COLO668 (cell line): ENCODE data around the gene NR1D2.
"Not testable (repeated sequence)": the region's sequence is repeated elsewhere in the genome, so short reads cannot be mapped to it uniquely, and the experiment has no call there.

Experiments
- DNase-seq: peaks from one replicate; lab custom pipeline; 2025; ENCODE audit not compliant: unreplicated experiment; lab: John Stamatoyannopoulos, UW

The NR1D2 gene

DNA sequence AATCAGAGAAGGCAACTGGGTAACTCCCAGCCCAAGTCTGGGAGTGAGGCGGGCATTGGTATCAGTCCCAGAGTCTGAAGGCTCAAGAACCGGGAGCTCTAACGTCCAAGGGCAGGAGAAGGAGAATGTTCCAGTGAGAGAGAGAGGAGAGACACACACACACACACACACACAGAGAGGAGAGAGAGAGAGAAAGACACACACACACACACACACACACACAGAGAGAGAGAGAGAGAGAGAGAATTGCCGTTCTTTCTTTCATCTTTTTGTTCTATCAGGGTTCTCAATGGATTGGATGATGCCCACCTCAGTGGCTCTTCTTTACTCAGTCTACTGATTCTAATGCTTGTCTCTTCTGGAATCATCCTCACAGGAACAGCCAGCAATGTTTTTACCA is 57.0 kb downstream of the NR1D2 start:
- no peak for DNase-seq

DNA sequence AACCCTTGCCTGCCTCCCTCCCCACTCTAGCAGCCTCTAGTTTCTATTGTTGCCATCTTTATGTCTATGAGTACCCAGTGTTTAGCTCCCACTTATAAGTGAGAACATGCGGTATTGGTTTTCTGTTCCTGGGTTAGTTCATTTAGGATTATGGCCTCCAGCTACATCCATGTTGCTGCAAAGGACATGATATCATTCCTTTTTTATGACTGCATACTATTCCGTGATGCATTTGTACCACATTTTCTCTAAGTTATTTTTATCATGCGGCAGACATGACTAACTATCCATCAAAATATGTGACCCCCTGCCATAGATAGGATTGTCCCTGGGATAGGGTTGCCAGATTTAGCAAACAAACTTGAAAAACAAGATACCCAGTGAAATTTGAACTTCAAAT is 58.4 kb downstream of the NR1D2 start:
- DNase-seq: no peak

DNA sequence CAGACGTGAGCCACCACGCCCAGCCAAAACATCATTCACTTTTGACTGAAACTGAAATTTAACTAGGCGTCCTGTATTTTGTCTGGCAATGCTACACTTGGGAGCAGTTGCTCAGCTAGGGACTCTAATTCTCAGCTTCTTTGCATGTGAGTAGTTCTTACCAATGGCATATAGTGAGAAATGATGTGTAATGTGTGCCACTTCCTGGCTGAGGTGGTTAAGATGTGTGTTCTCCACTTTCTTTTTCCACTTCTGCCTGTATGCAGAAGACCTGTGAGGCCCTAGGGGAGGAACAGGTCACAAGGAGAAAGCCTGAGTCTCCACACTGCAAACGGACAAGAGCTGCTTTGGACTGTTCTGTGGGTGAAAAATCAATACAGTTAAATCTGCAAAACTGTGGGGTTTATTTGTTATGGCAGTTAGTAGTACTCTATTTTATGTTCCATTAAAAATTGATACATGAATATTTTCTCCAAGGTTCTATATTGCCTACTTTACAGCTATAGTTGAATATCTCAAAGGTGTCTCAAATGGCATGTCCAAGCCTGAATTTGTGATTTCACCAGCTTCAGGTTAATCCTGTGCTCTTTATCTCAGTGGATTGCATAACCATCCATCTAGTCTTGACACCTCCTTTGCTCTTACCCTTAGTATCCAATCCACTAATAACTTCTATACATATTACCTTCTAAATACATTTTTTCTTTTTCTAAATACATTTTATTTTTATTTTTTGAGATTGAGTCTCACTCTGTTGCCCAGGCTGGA is 59.3 kb downstream of the NR1D2 start:
- DNase-seq: no peak

DNA sequence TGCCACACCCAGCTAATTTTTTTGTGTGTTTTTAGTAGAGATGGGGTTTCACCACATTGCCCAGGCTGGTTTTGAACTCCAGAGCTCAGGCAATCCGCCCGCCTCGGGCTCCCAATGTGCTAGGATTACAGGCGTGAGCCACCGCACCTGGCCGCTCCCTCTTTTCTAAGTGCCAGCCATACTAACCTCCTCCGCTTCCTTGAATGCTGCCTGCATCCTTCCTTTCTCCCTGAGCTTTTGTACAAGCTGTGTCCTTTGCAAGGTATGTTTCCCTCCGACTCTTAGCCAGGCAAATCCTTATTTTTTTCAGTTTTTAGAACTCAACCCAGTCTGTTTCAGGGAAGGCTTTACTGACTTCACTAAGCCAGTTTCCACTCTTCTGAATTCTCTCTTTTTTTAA is 60.6 kb downstream of the NR1D2 start:
- DNase-seq: no peak

DNA sequence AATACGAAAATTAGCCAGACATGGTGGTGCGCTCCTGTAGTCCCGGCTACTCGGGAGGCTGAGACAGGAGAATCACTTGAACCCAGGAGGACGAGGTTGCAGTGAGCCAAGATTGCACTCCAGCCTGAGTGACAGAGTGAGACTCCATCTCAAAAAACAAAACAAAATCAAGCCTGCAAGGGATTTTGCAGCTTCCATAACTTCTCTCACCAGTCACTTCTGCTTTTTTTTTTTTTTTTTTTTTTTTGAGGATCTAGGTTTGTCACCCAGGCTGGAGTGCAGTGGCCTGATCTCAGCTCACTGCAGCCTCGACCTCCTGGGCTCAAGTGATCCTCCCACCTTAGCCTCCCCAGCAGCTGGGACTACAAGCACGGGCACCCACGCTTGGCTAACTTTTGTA is 65.7 kb downstream of the NR1D2 start:
- DNase-seq: not testable (repeated sequence)

DNA sequence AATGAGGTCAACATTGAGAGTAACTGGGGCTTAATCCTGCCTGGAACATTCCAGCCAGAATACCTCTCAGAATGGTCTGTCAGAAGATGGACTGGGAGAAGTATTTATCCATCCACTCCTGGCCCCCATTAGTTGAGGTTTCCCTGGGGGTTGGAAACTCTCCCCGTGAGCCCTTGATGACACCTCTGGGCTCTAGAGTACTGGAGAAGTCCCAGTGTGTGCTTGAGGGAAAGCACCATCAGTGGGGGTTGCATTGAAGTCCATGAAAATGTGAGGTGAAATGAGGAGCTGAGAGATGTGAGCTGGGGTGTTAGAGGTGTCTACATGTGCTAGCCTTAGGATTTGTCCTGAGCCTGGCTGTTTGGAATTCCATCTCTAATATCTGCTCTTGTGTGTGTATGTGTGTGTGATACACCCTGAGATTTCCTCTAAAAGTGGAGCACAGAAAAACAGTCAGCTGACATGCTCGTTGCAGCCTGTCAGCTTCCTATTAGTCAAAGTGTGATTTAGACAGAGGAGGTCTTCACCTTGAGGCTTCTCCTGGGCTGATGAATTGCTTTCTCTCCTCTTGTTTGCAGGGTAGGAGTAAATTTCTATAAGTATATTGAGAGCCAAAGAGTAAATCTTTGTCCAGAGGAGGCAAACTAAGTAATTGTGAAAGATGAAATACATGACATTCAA is 67.6 kb downstream of the NR1D2 start:
- DNase-seq: no peak

DNA sequence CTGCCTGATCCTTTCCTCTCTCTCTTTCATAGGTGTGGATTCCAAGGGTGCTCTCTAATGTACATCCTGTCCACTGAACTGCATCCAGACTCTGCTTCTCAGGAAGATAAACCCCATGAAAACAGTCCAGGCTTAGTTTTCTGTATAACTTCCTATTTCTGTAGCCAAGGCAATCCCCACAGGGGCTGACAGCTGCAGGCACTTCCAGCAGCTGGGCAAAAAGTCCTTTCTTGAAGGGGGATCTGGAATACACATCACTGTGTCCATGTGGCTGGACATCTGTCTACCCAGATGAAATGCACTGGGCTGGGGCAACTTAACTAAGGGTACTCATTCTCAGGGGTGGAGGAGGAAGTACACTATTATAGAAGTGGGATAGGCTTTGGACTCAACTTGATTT is 72.2 kb downstream of the NR1D2 start:
- no peak for DNase-seq

DNA sequence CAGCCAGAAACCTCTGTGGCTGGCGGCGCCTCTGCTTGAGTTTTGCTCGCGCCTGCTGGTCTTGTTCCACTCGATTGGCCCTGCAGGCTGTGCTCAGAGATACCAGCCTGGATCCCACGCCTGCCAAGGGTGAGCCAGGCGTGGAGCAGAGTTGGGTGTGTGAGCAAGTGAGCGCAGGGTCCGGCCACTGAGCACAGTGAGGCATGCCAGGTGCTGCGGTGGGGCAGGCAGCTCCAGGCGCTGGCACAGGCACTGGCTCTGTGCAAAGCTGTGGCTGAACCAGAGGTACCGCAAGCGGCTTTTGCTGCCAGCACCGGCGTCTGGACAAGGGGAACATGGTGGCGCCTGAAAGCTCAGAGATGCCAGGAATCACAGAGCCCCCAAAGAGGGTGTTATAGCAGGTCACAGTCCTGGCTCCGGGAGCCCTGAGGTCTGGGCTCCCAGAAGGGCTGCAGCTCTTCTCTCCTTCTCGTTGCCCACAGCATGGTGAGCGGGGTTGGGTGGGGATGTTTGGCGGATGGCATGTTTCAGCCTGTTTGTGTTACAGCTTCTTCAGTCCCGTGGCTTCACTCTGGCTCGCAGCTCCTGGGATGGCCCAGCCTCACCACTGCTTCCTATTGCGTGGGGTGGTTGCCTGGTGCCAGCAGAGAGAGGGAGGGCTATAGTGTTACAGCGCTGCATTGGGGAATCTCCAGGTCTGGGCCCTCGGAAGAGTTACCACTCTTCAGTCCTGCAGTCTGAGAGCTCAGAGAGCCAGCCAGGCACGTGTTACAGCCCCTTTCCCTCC is 73.9 kb downstream of the NR1D2 start:
- no peak for DNase-seq

DNA sequence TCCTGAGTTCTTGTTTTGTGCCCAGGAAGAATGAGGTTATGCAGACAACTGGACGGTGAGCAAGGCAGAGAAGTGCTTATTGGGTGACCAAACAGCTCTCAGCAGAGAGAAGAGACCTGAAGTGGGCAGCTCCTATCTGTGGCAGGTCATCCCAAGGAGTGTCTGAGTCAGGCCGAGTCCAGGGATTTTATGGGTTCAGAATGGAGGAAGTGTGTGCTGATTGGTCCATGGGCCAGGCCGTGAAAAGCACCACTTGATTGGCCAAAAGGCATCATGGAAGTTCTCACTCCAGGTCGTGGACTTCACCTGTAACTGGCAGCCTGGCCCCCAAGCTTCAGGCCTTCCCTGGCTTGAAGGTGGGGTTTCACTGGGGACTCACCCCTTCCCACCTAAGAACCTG is 74.5 kb downstream of the NR1D2 start:
- no peak for DNase-seq

DNA sequence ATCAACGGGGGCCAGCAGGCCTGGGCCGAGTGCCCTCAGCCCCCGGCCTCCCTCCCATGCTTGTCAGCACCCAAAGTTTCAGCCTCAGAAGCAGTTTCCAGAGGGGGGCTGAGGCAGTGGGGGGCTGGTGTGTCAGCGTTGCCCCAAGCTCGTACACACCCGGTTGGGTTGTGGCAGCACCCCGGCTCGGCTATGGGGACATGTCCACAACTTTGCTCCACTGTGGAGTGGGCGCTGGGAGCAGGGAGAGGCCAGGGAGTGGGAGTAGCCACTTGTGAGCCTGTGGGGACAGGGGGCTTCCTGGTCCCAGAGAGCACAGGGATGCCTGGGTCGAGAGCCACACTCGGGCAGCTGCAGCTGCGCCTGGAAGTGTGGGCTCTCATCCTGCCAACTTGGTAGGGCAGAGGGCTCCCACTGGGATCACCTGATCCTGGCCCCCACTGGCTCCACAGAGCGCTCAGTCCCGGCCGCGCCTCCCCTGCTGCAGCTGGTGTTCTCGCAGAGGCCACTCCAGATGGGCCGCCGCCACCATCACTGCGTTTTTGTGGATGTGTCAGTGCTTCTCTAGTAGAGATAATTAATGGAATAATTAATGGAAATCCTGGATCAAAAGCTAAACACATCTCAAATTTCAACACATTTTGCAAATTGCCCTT is 75.1 kb downstream of the NR1D2 start:
- no peak for DNase-seq

DNA sequence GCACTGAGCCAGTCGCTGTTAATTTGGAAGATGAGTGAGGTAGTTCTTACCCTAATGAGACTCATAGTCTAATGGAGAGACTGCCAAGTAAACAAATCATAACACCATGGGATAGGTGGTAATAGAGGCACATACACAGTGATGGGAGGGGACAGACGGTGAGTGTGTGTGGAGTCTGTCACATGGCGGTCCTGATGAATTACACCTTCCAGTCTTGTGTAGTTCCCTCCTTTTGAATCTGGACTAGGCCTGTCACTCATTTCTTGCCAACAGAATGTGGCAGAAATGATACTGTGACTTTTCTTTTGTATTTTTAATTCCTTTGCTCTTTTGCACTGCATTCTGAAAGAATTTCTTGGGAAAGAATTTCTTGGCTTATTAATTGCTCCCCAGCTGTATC is 78.1 kb downstream of the NR1D2 start:
- DNase-seq: no peak

DNA sequence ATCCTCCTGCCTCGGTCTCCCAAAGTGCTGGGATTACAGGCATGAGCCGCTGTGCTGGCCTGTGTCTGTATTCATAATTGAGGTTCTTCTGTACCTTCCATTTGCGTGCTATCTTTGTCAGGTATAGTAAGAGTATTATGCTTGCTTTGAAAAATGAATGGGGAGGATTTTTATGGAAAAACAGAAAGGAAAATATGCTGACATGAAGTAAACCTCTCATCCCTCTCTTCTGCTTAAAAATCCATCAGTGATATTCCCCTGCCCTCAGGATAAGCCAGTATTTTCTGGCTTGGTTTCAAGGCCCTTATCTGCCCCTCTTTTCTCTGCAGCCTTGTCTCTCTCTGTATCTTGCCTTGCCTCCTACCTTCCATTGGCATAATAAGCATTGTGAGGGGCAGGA is 80.7 kb downstream of the NR1D2 start:
- no peak for DNase-seq

DNA sequence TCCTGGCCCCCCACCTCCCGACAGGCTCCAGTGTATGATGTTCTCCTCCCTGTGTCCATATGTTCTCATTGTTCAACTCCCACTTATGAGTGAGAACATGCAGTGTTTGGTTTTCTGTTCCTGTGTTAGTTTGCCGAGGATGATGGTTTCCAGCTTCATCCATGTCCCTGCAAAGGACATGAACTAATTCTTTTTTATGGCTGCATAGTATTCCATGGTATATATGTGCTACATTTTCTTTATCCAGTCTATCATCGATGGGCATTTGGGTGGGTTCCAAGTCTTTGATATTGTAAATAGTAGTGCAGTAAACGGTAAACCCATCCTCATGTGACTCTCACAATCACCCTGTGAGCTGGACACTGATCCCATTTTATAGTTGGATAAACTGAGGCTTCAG is 81.6 kb downstream of the NR1D2 start:
- not testable (repeated sequence) for DNase-seq

DNA sequence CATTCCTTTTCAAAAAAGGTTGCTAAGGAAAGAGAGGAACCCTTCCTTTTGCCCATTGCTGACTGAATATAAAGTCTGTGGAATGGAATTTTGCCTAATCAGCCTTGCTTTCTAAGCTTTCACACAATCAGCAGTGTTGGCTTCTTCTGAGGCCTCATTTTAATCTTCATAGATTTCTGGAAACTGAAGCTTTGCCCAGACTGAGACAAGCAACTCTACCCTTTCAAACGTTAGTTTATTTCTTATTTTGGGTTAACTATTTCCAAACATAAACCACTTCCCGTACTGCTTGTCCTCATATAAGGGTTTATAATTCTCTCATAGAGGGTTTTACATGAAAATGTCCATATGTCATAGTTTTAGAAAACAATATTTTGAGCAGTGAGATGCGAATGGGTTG is 82.9 kb downstream of the NR1D2 start:
- DNase-seq: no peak
